HG03060 (cell line): ENCODE data around the gene IL5RA.

Experiments
- ATAC-seq: cut with Tn5 transposase; IDR thresholded peaks from one replicate; pipeline ENCODE4 v1.9.1; 2021; ENCODE audit warnings: low read depth, moderate number of reproducible peaks; ENCODE audit not compliant: unreplicated experiment

The IL5RA gene, protein sequence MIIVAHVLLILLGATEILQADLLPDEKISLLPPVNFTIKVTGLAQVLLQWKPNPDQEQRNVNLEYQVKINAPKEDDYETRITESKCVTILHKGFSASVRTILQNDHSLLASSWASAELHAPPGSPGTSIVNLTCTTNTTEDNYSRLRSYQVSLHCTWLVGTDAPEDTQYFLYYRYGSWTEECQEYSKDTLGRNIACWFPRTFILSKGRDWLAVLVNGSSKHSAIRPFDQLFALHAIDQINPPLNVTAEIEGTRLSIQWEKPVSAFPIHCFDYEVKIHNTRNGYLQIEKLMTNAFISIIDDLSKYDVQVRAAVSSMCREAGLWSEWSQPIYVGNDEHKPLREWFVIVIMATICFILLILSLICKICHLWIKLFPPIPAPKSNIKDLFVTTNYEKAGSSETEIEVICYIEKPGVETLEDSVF

DNA sequence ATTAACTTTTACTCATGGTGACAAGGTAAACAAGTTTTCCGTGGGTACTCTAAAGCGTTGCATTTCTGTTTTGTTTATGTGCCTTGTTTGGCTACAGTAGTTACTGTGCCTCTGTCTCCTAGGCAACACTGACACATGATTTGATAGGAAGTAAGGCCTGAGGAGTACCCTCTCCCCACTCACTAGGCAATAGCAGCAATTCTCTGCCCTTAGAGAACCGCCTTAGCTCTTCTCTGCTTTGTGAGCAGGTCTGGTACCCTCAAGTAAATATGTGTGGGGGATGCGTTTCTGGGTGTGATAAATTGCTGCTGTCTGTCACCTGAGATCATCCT, at the start of gene IL5RA:
Gene IL5RA, minus strand, starts transcription at position 76 of the 332 bp plus-strand sequence. CDS start 5,390 bp downstream, outside the sequence.
- no peak for ATAC-seq

DNA sequence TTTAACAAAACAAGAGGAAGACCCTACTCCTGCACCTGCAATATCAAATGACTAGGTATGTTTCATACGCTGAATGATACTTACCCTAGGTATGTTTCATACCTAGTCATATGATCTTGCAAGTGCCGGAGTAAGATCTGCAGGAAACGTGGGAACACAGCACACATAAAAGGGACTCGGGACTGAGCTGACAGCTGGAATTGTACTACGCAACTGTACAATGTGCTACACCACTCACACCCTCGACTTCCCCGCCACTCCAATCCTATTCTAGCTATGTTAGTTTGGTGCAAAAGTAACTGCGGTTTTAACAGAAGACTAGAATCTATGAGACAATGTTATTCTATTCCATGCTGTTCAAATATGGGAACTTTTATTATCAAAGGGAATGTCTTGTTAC, 47.3 kb upstream of the IL5RA start:
- ATAC-seq = no peak

DNA sequence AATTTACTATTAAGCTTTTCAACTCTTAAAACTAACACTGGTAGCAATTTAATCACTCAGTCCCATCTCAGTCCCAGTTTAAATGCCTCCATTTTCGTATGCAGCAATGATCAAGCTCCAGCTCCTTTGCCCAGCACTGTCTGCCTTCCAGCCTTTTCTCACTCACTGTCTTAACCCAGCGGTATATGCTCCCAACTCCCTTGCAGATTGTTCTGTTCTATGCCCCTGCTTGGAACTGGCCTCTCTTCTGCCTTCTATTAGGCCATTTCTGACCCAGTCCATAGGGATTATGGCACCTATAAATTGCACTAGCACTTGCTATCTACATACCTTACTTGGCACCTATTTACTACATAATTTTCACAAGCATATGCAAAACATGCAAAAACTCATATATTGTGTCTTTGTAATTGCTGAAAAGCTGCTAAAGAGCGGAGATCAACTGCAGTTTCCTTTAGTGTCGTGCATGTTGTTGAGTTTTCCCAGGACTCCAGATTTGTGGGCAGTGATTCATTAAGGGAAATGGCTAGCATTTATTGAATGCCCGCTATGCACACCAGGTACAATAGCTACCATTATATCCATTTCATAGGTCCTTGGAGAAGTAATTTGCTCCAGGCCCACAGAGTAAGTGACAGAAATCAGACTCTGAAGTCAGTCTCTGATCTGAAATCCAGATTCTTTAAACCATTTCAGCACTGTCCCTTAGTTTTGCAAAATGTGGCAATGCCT, 44.9 kb upstream of the IL5RA start:
- no peak for ATAC-seq

DNA sequence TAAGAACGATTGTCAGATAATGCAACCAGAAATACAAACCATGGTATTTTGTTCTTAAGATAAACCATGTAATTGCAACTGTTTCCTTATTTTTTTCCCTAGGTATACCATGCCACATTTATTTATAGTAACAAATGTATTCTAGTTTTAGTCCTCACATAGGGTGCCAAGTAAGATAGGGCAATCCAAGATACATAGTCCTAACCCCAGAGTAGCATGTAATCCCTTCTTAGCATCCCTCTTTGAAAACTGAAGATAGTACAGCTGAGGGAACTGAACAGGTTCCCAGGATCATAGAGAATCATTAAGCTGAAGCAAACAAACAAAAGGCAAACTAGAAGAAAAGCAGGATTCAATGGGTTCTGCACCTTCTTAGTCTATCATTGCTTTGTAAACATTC, 41.3 kb upstream of the IL5RA start:
- ATAC-seq = no peak

DNA sequence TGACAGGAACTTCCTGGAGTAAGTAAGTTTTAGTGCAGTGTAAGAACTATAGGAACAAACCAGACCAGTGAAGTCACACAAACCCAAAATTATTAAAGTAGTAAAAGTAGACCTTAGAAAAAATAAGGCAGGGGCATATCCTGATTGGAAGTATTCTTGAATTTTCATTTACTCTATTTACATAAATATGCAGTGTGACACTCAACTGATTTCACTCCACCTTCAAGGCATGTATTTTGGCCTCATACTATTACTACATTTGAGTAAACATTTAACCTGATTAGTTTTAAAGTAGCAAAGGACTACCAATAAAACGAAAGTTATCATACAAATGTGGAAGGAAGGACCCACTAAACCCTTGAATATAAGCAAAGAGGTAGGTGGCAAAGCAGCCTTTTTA, 39.4 kb upstream of the IL5RA start:
- no peak for ATAC-seq

DNA sequence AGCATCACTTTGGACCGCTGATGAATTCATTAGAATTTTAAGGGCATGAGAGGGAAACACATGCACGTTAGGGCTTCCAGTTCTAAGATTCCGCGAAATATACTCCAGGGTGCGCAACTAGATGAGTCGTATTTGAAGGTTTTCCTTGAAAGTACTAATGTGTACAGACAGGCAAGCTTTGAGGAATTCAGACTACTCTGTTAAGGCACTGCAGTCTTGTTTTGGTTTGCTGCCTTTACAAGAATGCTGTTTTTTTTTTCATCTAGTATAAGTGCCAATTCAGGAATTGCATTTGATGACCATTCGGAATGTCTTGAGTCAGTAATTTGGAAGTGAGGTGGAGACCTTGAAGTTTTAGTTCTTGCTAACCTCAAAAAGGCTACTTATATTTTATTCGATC, 35.7 kb upstream of the IL5RA start:
- no peak for ATAC-seq

DNA sequence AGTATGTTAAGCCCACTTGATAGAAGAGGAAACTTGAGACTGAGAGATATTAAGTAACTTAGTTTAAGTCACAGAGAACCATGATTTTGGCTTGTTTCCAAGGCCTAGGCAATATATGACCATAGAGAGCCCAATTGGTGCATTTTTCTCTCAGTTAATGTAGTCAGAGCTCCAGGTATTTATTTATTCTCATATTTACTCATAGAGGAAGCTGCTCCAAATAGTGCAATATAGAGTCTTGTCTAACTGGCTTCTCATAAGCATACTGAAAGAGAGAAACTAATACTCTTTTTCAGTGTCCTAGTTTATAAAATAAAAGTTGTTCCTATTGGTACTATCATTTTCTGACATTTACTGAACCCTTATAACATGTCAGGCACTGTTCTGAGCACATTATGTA, 31.8 kb upstream of the IL5RA start:
- ATAC-seq = no peak

DNA sequence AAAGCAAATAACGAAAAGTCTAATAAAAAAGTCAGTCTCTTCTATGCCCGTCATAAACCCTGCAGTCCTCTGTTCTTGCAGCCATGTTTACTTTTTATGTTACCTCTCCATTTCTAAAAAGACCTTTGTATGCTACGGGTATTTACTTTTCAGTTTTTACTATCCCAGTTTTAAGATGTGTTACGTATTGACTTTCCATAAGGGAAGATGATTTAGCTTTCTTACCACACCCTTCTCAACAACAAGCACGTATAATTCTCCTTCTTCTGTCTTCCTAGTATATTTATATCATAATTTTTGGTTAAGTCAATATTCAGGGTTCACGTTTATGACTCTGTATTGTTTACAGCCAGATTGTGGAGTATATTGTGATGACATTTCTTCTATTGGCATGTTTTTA, 27.4 kb upstream of the IL5RA start:
- no peak for ATAC-seq

DNA sequence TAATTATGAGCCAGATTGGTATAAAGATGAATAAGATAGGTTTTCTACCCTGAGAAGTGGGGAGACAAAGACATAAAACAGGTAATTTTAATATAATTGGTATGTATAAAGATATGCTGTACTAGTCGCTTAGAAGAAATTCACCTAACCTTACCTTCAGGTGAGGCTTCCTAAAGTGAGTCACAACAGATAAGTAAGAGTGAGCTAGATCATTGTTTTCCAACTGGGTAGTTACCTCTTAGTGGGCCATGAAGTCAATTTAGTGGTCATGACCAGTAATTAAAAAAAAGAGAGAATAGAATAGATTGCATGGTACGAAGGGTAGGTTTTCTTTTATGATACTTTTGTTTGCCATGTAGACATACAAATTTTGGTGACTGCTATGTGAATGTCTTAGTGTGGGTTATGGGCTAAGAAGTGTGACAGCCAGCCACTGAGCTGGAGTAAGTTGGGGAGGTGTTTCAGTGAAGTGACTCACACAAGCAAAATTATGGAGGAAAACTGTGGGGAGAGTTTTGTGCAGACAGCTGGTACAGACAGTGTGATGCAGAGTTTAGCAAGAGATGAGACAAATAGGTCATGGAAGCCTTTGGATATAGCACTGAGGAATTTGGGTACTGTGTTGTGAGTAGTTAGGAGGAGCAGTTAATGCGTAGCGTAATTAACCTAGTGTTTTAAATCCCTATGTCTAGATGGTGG, 24.7 kb upstream of the IL5RA start:
- ATAC-seq = no peak

DNA sequence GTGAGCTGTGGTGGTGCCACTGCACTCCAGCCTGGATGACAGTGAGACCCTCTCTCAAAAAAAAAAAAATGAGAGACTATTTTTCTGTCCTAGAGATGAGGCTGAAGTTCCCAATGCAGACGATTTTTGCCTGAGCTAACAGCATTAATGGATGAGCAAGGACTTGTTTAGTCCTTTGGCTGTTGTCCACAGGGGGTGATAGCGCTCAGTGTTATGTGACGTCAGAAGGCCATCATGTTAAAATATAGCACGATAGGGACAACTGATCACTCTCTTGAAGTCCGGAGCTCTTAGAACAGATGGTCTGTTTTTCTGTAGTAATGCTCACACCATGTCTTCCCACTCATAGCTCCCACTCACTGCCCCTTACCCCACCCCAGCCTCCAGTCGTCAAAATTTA, 23.3 kb upstream of the IL5RA start:
- ATAC-seq = no peak

DNA sequence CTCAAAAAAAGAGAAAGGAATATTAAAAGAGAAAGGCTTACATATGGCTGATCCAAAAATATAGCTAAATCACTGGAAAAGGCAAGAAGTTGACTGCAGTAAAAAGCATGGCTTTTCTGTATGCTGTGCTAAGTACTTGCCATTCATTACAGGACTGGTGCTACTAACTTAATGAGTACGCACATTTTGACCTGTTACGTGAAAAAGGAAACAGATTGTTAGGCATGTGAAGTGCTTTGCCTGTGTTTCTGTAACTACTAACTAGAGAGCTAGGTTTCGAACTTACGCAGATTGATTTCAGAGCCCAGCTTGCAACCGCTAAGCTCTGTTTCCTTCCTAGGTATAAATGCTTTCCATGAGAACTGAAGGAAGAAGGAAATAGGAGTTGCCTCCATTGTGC, 19.4 kb upstream of the IL5RA start:
- ATAC-seq = no peak

DNA sequence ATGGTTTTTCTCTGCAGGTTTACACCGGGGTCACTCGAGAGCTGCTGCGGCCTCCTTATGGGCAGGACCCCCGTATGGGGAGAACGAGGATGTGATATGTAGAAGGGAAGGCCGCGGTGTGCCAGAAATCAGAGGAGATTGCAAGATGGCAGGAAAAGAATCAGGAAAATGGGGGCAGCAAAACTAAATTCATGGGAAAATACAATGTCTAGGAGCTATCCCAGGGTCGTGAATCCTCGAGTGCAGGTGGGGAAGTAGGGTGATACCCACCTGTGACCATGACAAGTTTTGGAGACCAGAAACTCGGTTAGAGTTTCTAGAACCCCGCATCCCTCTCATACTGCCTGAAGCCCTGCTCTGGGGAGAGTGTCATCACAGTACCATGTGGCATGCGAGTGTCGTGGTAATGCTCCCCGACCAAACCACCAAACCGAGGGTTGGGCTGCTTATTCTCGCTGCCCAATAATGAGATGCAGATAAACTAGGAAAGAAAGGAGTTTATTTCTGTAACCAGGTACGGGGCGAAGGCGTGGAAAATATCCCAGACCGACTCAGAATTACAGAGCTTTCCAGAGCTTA, 17.3 kb upstream of the IL5RA start:
- ATAC-seq = no peak

DNA sequence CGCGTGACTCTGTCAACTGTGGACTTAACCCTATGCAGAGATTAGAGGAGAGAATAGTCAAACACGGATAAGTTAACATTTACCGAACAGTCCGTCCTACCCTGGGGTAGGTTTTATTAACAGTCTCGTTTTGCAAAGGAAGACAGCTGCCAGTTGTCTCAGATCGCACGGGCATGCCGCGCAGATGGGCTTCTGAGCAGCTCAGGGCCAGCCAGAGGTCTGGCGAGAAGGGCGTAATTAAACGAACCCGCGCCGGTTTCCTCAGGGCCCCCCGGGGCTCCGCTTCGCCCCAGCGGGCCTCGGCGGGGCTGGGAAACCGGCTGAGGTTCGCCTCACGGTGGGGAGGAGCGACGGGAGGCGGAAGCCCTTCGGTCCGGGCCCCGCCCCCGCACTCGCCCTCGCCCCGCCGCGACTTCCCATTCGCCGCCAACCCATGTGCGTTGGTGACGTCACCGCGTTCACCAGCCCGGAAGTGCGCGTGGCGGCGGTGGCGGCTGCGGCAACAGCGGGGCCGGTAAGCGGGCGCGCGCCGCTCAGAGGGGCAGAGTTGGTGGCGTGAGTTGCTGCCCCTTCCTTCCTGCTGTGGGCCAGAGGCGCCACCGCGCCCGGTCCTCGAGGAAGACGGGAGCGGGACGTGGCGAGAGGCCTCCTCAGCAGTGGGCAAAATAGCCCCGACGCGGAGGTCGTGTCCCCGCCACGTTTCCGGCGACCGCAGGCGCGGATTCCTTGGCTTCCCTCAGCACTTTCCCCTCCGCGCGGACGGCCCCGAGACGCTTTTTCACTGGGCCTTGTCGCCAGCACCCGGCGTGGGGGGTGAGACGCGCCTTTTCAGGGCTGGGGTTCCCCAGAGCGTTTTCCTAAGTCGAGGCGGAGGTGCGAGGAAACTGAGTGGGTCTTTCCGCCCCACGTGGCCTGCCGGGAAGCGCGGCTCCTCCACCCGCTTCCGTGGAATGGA, 16.6 kb upstream of the IL5RA start, which contains the start of gene TRNT1:
Gene TRNT1, plus strand, starts transcription at position 464 of the 955 bp plus-strand sequence. CDS start 2,101 bp downstream, outside the sequence.
- ATAC-seq = peak; percentile 78

DNA sequence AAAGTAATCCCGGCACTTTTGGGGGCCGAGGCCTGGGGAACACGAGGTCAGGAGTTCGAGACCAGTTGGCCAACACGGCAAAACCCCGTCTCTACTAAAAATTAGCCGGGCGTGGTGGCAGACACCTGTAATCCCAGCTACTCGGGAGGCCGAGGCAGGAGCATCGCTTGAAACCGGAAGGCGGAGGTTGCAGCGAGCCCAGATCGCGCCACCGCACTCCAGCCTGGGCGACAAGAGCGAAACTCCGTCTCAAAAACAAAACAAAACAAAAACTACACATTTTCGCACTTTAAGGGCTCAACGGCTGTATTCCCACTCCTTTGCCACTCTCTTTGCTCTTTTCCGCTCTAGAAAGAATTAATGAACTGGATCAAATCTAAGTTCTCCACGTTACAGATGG, 15.8 kb upstream of the IL5RA start:
- no peak for ATAC-seq

DNA sequence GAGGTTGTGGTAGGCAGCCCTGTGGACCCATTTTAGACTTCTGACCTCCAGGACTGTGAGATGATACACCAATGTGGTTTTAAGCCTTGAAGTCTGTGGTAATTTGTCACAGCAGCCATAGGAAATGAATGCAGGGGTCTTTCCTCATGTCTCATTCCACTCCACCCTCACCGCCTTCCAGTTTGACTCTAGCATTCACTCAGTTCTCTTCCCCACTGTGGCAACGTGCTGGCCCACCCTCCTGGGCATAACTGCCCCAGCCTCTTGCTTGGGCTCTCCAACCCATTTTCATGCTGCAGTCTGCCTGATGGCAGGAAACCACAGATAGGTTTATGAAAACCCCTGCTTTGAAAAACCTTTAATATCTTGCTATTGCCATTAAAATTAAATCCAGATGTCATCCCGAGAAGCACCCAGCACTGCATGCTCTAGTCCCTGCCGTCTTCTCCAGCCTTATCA, 9.2 kb upstream of the IL5RA start:
- no peak for ATAC-seq

DNA sequence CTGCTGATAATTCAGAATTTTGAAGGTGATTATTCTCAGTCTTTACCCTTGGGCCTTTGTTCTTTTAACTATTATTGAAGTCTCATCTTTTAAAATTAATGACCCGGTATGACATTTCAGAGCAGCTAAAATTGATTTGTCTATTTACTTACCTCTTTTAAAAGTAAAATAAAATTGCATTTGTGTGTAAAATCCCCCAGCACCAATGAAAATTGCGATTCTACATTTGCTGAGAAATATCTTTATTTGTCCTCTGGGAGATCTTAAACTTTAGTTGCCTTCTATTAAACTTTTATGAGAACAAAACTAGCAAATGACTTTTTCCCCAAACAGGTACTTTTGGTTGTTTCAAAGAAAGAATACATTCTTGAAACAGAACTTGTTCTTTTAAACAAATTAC, 7.5 kb upstream of the IL5RA start:
- no peak for ATAC-seq

DNA sequence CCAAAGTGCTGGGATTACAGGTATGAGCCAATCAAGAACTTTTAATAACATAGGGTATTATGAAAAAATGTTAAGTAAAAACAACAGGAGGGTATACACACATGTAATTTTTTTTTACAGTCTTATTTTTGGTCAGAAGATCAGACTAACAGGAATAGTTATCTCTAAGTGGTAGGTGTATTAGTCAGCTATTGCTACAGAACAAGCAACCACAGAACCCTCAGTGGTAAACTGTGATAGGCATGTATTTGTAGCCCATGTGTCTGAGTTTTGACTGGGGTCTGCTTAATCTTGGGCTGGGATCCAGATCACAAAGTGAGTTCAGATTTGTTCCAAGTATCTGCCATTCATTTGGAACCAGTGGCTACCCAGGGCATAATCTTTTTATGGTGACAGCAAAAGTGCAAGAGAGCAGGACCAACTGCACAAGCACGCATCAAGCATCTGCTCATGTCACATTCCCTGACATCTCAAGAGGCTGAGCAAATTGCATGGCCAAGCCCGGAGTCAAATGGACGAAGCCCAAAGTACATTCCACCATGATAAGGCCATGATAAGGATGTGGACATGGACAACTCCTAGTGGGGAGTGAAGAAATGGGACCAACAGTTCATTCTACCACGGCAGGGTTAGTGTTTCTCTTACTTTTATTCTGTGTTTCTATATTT, 3.0 kb upstream of the IL5RA start:
- ATAC-seq = no peak

DNA sequence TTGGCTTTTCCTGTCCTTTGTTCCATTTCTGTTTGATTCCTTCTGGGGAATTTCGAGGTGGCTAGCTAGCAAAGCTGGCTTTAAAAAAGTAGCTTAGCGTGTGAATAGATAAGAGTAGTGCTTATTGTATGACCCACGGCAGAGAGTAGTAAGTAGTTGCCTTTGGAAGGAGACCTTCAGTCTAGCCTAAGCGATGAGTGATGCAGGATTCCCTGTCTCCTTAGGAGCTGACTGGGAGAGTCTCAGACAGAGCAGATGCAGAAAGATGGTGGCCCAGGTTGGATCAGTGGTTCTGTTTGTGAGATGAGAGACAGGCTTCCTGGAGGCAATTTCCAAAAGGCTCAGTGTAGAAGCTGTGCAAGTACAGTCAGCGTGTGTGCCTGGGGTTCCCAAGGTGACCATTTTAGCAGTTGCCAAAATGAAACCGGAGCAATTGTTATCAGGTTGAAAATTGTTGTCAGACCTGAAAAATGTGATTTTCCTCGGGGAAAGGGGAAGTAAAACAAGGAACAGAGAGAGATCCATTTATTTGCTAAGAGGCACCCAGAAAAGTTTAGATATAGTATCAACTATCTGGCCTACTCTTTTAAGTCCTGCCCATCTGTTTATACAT, 681 bp upstream of the IL5RA start:
- ATAC-seq = no peak
